C4-2B (cell line): ENCODE results near the gene PPP2R2B.

ENCODE experiments used
- H3K27ac ChIP-seq: fragments of 450-650 bp; 2 replicates; pipeline ENCODE4 v1.5.1; 2017
- CTCF ChIP-seq: fragments of 450-650 bp; conservative IDR thresholded peaks from 2 replicates; pipeline ENCODE4 v1.5.1; 2017; ENCODE audit warnings: mild to moderate bottlenecking
- ZFX ChIP-seq: fragments of 450-650 bp; IDR thresholded peaks from 2 replicates; pipeline ENCODE4 v1.6.1; 2017

The PPP2R2B gene

GRCh38 chr5:146656703-146657102, 221.9 kb downstream of the PPP2R2B start:
- H3K27ac ChIP-seq, result no peak overlapping the region
- TF ChIP-seq ZFX, result no peak
- TF ChIP-seq CTCF, result no peak

- H3K27ac ChIP-seq, result no peak overlapping the region
- TF ChIP-seq ZFX (no peak), CTCF (no peak)
Observed at GRCh38 chr5:146653560-146653959, 225.0 kb downstream of the PPP2R2B start.

GRCh38 chr5:146652547-146652946, 226.0 kb downstream of the PPP2R2B start:
- no peak overlapping the region for H3K27ac ChIP-seq
- TF ChIP-seq CTCF, result no peak
- TF ChIP-seq ZFX, result no peak

GRCh38 chr5:146647656-146648199, 230.8 kb downstream of the PPP2R2B start:
- no peak for TF ChIP-seq ZFX
- TF ChIP-seq CTCF, result no peak

GRCh38 chr5:146646441-146646840, 232.1 kb downstream of the PPP2R2B start:
- TF ChIP-seq ZFX (no peak), CTCF (no peak)
- no peak overlapping the region for H3K27ac ChIP-seq

More at GRCh38 chr5:146647656-146648199, 230.8 kb downstream of the PPP2R2B start:
- H3K27ac ChIP-seq, result no peak overlapping the region

GRCh38 chr5:146645342-146645741, 233.2 kb downstream of the PPP2R2B start:
- TF ChIP-seq ZFX (no peak), CTCF (no peak)
- H3K27ac ChIP-seq, result no peak overlapping the region

- H3K27ac ChIP-seq, result no peak overlapping the region
- no peak for TF ChIP-seq ZFX
Observed at GRCh38 chr5:146644831-146645230, 233.7 kb downstream of the PPP2R2B start.

- H3K27ac ChIP-seq, result no peak overlapping the region
- TF ChIP-seq CTCF, result no peak
- no peak for TF ChIP-seq ZFX
Observed at GRCh38 chr5:146643776-146644175, 234.8 kb downstream of the PPP2R2B start.
